Measurements from ENCODE around the gene ARSI.

Gene ARSI

GRCh38 chr5:150262502-150262901 is 40.2 kb downstream of the ARSI start:
- Histone ChIP-seq H3K27ac (ENCODE audit: low read depth, low read length) (no peak overlapping the region), H3K4me3 (ENCODE audit: low read depth in 1 of 5, low read length in 5 of 5) (no peak overlapping the region), H3K36me3 (ENCODE audit: control insufficient read depth in 5 of 5, insufficient read depth in 5 of 5, low read length in 5 of 5) (no peaks in the 10 kb centered on the region), H3K9me3 (ENCODE audit: control insufficient read depth in 5 of 5, low read length in 5 of 5) (no peaks in the 10 kb centered on the region), H3K27me3 (ENCODE audit: control insufficient read depth in 5 of 5, insufficient read depth in 4 of 5, low read length in 5 of 5) (peaks cover 0 to 7% (median 5%) of the 10 kb centered on the region in 5 donors), H3K9ac (ENCODE audit: low read length in 5 of 5) (no peak overlapping the region), H3K4me1 (ENCODE audit: control insufficient read depth in 5 of 5, insufficient read depth in 5 of 5, low read length in 5 of 5) (no peaks in the 10 kb centered on the region)

- H3K9ac ChIP-seq (ENCODE audit: low read length in 5 of 5) = no peak overlapping the region
Observed at GRCh38 chr5:150261231-150261630, 41.5 kb downstream of the ARSI start.

GRCh38 chr5:150258130-150258529 is 44.6 kb downstream of the ARSI start:
- H3K27ac ChIP-seq (ENCODE audit: low read depth, low read length) = no peak overlapping the region
- no peak overlapping the region for H3K4me3 ChIP-seq (ENCODE audit: low read depth in 1 of 5, low read length in 5 of 5)
- H3K27me3 ChIP-seq (ENCODE audit: control insufficient read depth in 5 of 5, insufficient read depth in 4 of 5, low read length in 5 of 5) = peaks cover 0 to 6% (median under 1%) of the 10 kb centered on the region in 5 donors
- H3K4me1 ChIP-seq (ENCODE audit: control insufficient read depth in 5 of 5, insufficient read depth in 5 of 5, low read length in 5 of 5) = peaks cover 0 to 3% (median 0%) of the 10 kb centered on the region in 5 donors
- H3K9ac ChIP-seq (ENCODE audit: low read length in 5 of 5) = no peak overlapping the region
- no peaks in the 10 kb centered on the region for H3K9me3 ChIP-seq (ENCODE audit: control insufficient read depth in 5 of 5, low read length in 5 of 5)
- H3K36me3 ChIP-seq (ENCODE audit: control insufficient read depth in 5 of 5, insufficient read depth in 5 of 5, low read length in 5 of 5) = no peaks in the 10 kb centered on the region

More at GRCh38 chr5:150261231-150261630, 41.5 kb downstream of the ARSI start:
- Histone ChIP-seq H3K9me3 (ENCODE audit: control insufficient read depth in 5 of 5, low read length in 5 of 5) (no peaks in the 10 kb centered on the region), H3K27me3 (ENCODE audit: control insufficient read depth in 5 of 5, insufficient read depth in 4 of 5, low read length in 5 of 5) (peaks cover 0 to 7% (median 5%) of the 10 kb centered on the region in 5 donors), H3K27ac (ENCODE audit: low read depth, low read length) (no peak overlapping the region), H3K36me3 (ENCODE audit: control insufficient read depth in 5 of 5, insufficient read depth in 5 of 5, low read length in 5 of 5) (no peaks in the 10 kb centered on the region), H3K4me1 (ENCODE audit: control insufficient read depth in 5 of 5, insufficient read depth in 5 of 5, low read length in 5 of 5) (no peaks in the 10 kb centered on the region), H3K4me3 (ENCODE audit: low read depth in 1 of 5, low read length in 5 of 5) (no peak overlapping the region)

- peaks cover 0 to 6% (median 0%) of the 10 kb centered on the region in 5 donors for H3K27me3 ChIP-seq (ENCODE audit: control insufficient read depth in 5 of 5, insufficient read depth in 4 of 5, low read length in 5 of 5)
- no peak overlapping the region for H3K4me3 ChIP-seq (ENCODE audit: low read depth in 1 of 5, low read length in 5 of 5)
- no peak overlapping the region for H3K9ac ChIP-seq (ENCODE audit: low read length in 5 of 5)
- H3K36me3 ChIP-seq (ENCODE audit: control insufficient read depth in 5 of 5, insufficient read depth in 5 of 5, low read length in 5 of 5) = no peaks in the 10 kb centered on the region
- H3K27ac ChIP-seq (ENCODE audit: low read depth, low read length) = no peak overlapping the region
- H3K9me3 ChIP-seq (ENCODE audit: control insufficient read depth in 5 of 5, low read length in 5 of 5) = no peaks in the 10 kb centered on the region
- peaks cover 0 to 3% (median 0%) of the 10 kb centered on the region in 5 donors for H3K4me1 ChIP-seq (ENCODE audit: control insufficient read depth in 5 of 5, insufficient read depth in 5 of 5, low read length in 5 of 5)
Observed at GRCh38 chr5:150257424-150257823, 45.3 kb downstream of the ARSI start.

GRCh38 chr5:150256410-150257064 is 46.2 kb downstream of the ARSI start:
- H3K36me3 ChIP-seq (ENCODE audit: control insufficient read depth in 5 of 5, insufficient read depth in 5 of 5, low read length in 5 of 5) = no peaks in the 10 kb centered on the region
- no peak overlapping the region for H3K27ac ChIP-seq (ENCODE audit: low read depth, low read length)
- H3K9ac ChIP-seq (ENCODE audit: low read length in 5 of 5) = no peak overlapping the region
- no peaks in the 10 kb centered on the region for H3K27me3 ChIP-seq (ENCODE audit: control insufficient read depth in 5 of 5, insufficient read depth in 4 of 5, low read length in 5 of 5)
- H3K4me1 ChIP-seq (ENCODE audit: control insufficient read depth in 5 of 5, insufficient read depth in 5 of 5, low read length in 5 of 5) = peaks cover 0 to 3% (median 0%) of the 10 kb centered on the region in 5 donors
- no peak overlapping the region for H3K4me3 ChIP-seq (ENCODE audit: low read depth in 1 of 5, low read length in 5 of 5)
- no peaks in the 10 kb centered on the region for H3K9me3 ChIP-seq (ENCODE audit: control insufficient read depth in 5 of 5, low read length in 5 of 5)

- no peaks in the 10 kb centered on the region for H3K36me3 ChIP-seq (ENCODE audit: control insufficient read depth in 5 of 5, insufficient read depth in 5 of 5, low read length in 5 of 5)
- no peak overlapping the region for H3K27ac ChIP-seq (ENCODE audit: low read depth, low read length)
- peaks cover 0 to 3% (median 0%) of the 10 kb centered on the region in 5 donors for H3K4me1 ChIP-seq (ENCODE audit: control insufficient read depth in 5 of 5, insufficient read depth in 5 of 5, low read length in 5 of 5)
- H3K4me3 ChIP-seq (ENCODE audit: low read depth in 1 of 5, low read length in 5 of 5) = no peak overlapping the region
- H3K9me3 ChIP-seq (ENCODE audit: control insufficient read depth in 5 of 5, low read length in 5 of 5) = no peaks in the 10 kb centered on the region
- H3K9ac ChIP-seq (ENCODE audit: low read length in 5 of 5) = no peak overlapping the region
- no peaks in the 10 kb centered on the region for H3K27me3 ChIP-seq (ENCODE audit: control insufficient read depth in 5 of 5, insufficient read depth in 4 of 5, low read length in 5 of 5)
Observed at GRCh38 chr5:150255659-150256409, 46.9 kb downstream of the ARSI start.

GRCh38 chr5:150254774-150255173 is 47.9 kb downstream of the ARSI start:
- Histone ChIP-seq H3K4me1 (ENCODE audit: control insufficient read depth in 5 of 5, insufficient read depth in 5 of 5, low read length in 5 of 5) (peaks cover 0 to 3% (median 0%) of the 10 kb centered on the region in 5 donors), H3K27ac (ENCODE audit: low read depth, low read length) (no peak overlapping the region), H3K9ac (ENCODE audit: low read length in 5 of 5) (no peak overlapping the region), H3K9me3 (ENCODE audit: control insufficient read depth in 5 of 5, low read length in 5 of 5) (no peaks in the 10 kb centered on the region), H3K4me3 (ENCODE audit: low read depth in 1 of 5, low read length in 5 of 5) (no peak overlapping the region), H3K36me3 (ENCODE audit: control insufficient read depth in 5 of 5, insufficient read depth in 5 of 5, low read length in 5 of 5) (no peaks in the 10 kb centered on the region), H3K27me3 (ENCODE audit: control insufficient read depth in 5 of 5, insufficient read depth in 4 of 5, low read length in 5 of 5) (no peaks in the 10 kb centered on the region)

- Histone ChIP-seq H3K9ac (ENCODE audit: low read length in 5 of 5) (no peak overlapping the region), H3K27ac (ENCODE audit: low read depth, low read length) (no peak overlapping the region), H3K4me1 (ENCODE audit: control insufficient read depth in 5 of 5, insufficient read depth in 5 of 5, low read length in 5 of 5) (peaks cover 0 to 3% (median 0%) of the 10 kb centered on the region in 5 donors), H3K36me3 (ENCODE audit: control insufficient read depth in 5 of 5, insufficient read depth in 5 of 5, low read length in 5 of 5) (no peaks in the 10 kb centered on the region), H3K9me3 (ENCODE audit: control insufficient read depth in 5 of 5, low read length in 5 of 5) (no peaks in the 10 kb centered on the region), H3K27me3 (ENCODE audit: control insufficient read depth in 5 of 5, insufficient read depth in 4 of 5, low read length in 5 of 5) (no peaks in the 10 kb centered on the region), H3K4me3 (ENCODE audit: low read depth in 1 of 5, low read length in 5 of 5) (no peak overlapping the region)
Observed at GRCh38 chr5:150254363-150254762, 48.3 kb downstream of the ARSI start.

GRCh38 chr5:150253416-150254208 is 49.1 kb downstream of the ARSI start:
- no peak overlapping the region for H3K9ac ChIP-seq (ENCODE audit: low read length in 5 of 5)
- no peaks in the 10 kb centered on the region for H3K27me3 ChIP-seq (ENCODE audit: control insufficient read depth in 5 of 5, insufficient read depth in 4 of 5, low read length in 5 of 5)
- H3K9me3 ChIP-seq (ENCODE audit: control insufficient read depth in 5 of 5, low read length in 5 of 5) = no peaks in the 10 kb centered on the region
- H3K4me1 ChIP-seq (ENCODE audit: control insufficient read depth in 5 of 5, insufficient read depth in 5 of 5, low read length in 5 of 5) = peaks cover 0 to 3% (median 0%) of the 10 kb centered on the region in 5 donors
- no peak overlapping the region for H3K27ac ChIP-seq (ENCODE audit: low read depth, low read length)
- no peak overlapping the region for H3K4me3 ChIP-seq (ENCODE audit: low read depth in 1 of 5, low read length in 5 of 5)
- no peaks in the 10 kb centered on the region for H3K36me3 ChIP-seq (ENCODE audit: control insufficient read depth in 5 of 5, insufficient read depth in 5 of 5, low read length in 5 of 5)

- Histone ChIP-seq H3K4me3 (ENCODE audit: low read depth in 1 of 5, low read length in 5 of 5) (no peak overlapping the region), H3K9ac (ENCODE audit: low read length in 5 of 5) (no peak overlapping the region), H3K9me3 (ENCODE audit: control insufficient read depth in 5 of 5, low read length in 5 of 5) (no peaks in the 10 kb centered on the region), H3K36me3 (ENCODE audit: control insufficient read depth in 5 of 5, insufficient read depth in 5 of 5, low read length in 5 of 5) (no peaks in the 10 kb centered on the region), H3K27ac (ENCODE audit: low read depth, low read length) (no peak overlapping the region), H3K27me3 (ENCODE audit: control insufficient read depth in 5 of 5, insufficient read depth in 4 of 5, low read length in 5 of 5) (no peaks in the 10 kb centered on the region), H3K4me1 (ENCODE audit: control insufficient read depth in 5 of 5, insufficient read depth in 5 of 5, low read length in 5 of 5) (peaks cover 0 to 3% (median 0%) of the 10 kb centered on the region in 5 donors)
Observed at GRCh38 chr5:150252489-150252888, 50.2 kb downstream of the ARSI start.

All from subcutaneous abdominal adipose tissue (tissue), 5 donors.